CD14-positive monocyte (primary cell): ENCODE data around the gene FOXQ1. TPM values are rescaled to one million over a fixed set of nuclear protein-coding genes. Genes with fewer than 3 reads are reported as not detected.

Experiments
- DNase-seq, 3 donors: peaks; one replicate each; pipeline ENCODE4 v3.0.0-alpha.2; 2011 to 2022
- H2AFZ ChIP-seq: 2 replicates; pipeline ENCODE4 v1.6.0; 2012; ENCODE audit warnings: mild to moderate bottlenecking, low read depth, low read length, inconsistent platforms; ENCODE audit not compliant: insufficient read depth, poor library complexity, severe bottlenecking
- H3K27ac ChIP-seq, 2 donors: 1 replicate in 1 of 2; 2 replicates in 1 of 2; pipeline ENCODE4 v1.5.1; 2012 to 2013; ENCODE audit warnings: low read length in 2 of 2, control low read depth in 1 of 2, inconsistent platforms in 1 of 2, low read depth in 1 of 2, mild to moderate bottlenecking in 1 of 2
- H3K27me3 ChIP-seq, 2 donors: one replicate each; pipeline versions ENCODE4 v1.6.0 to v1.6.1; 2011 to 2013; ENCODE audit warnings: low read length in 2 of 2; ENCODE audit not compliant: control insufficient read depth in 2 of 2, insufficient read depth in 2 of 2
- H3K36me3 ChIP-seq, 2 donors: replicated peaks in 1 of 2; 1 replicate in 1 of 2; 2 replicates in 1 of 2; pipeline versions ENCODE4 v1.5.1 to v1.6.1; 2012 to 2013; ENCODE audit warnings: low read length in 2 of 2, control low read depth in 1 of 2, inconsistent platforms in 1 of 2, mild to moderate bottlenecking in 1 of 2; ENCODE audit not compliant: insufficient read depth in 2 of 2, control insufficient read depth in 1 of 2
- H3K4me1 ChIP-seq, 2 donors: 1 replicate in 1 of 2; 2 replicates in 1 of 2; pipeline versions ENCODE4 v1.5.1 to v1.6.1; 2012 to 2013; ENCODE audit warnings: low read length in 2 of 2, control low read depth in 1 of 2, inconsistent platforms in 1 of 2, mild to moderate bottlenecking in 1 of 2, moderate library complexity in 1 of 2; ENCODE audit not compliant: insufficient read depth in 2 of 2, control insufficient read depth in 1 of 2
- H3K4me2 ChIP-seq: replicated peaks from 2 replicates; pipeline ENCODE3; 2012; ENCODE audit warnings: low read length, moderate library complexity, mild to moderate bottlenecking; ENCODE audit not compliant: poor library complexity, severe bottlenecking; ENCODE audit errors: extremely low read depth
- H3K4me3 ChIP-seq, 3 experiments: fragments of 200-600 bp in 1 of 3; sonication (generic) in 1 of 3; replicated peaks in 1 of 3; 1 replicate in 2 of 3; 2 replicates in 1 of 3; pipeline ENCODE4 v1.5.1; 2011 to 2013; ENCODE audit warnings: low read length in 3 of 3, mild to moderate bottlenecking in 3 of 3, control low read depth in 2 of 3, low read depth in 2 of 3, inconsistent platforms in 1 of 3, moderate library complexity in 1 of 3
- H3K79me2 ChIP-seq: 2 replicates; pipeline ENCODE4 v1.6.0; 2012; ENCODE audit warnings: mild to moderate bottlenecking, control low read depth, inconsistent platforms, low read length, moderate library complexity; ENCODE audit not compliant: insufficient read depth
- H3K9ac ChIP-seq: 2 replicates; pipeline ENCODE4 v1.6.0; 2017; ENCODE audit warnings: low read length, mild to moderate bottlenecking; ENCODE audit not compliant: insufficient read depth, poor library complexity, severe bottlenecking
- H3K9me3 ChIP-seq, 2 donors: replicated peaks in 1 of 2; 1 replicate in 1 of 2; 2 replicates in 1 of 2; pipeline versions ENCODE4 v1.5.1 to v1.6.1; 2012 to 2013; ENCODE audit warnings: low read length in 2 of 2, control low read depth in 1 of 2; ENCODE audit not compliant: control insufficient read depth in 1 of 2, insufficient read depth in 1 of 2
- H4K20me1 ChIP-seq: 2 replicates; pipeline ENCODE4 v1.6.0; 2012; ENCODE audit warnings: mild to moderate bottlenecking, low read length, control low read depth, moderate library complexity; ENCODE audit not compliant: insufficient read depth
- H3K27ac Mint-ChIP-seq, 7 donors: one replicate each; pipeline ENCODE4 v1.8.0; 2020; ENCODE audit warnings: mild to moderate bottlenecking in 7 of 7, mixed read lengths in 7 of 7, moderate library complexity in 6 of 7, inconsistent platforms in 2 of 7
- H3K27me3 Mint-ChIP-seq, 3 donors: one replicate each; pipeline ENCODE4 v1.8.0; 2021 to 2022; ENCODE audit warnings: low read depth in 3 of 3, mild to moderate bottlenecking in 3 of 3, mixed read lengths in 3 of 3, moderate library complexity in 3 of 3, inconsistent platforms in 1 of 3
- H3K36me3 Mint-ChIP-seq, 2 donors: one replicate each; pipeline ENCODE4 v1.8.0; 2020; ENCODE audit warnings: mixed read lengths in 2 of 2, inconsistent platforms in 1 of 2, mild to moderate bottlenecking in 1 of 2
- H3K4me1 Mint-ChIP-seq: one replicate; pipeline ENCODE4 v1.8.0; 2020; ENCODE audit warnings: mild to moderate bottlenecking, mixed read lengths
- H3K4me3 Mint-ChIP-seq, 2 donors: one replicate each; pipeline ENCODE4 v1.8.0; 2020; ENCODE audit warnings: mild to moderate bottlenecking in 2 of 2, mixed read lengths in 2 of 2, moderate library complexity in 1 of 2
- H3K9me3 Mint-ChIP-seq, 7 donors: one replicate each; pipeline ENCODE4 v1.8.0; 2020 to 2022; ENCODE audit warnings: mixed read lengths in 7 of 7, mild to moderate bottlenecking in 6 of 7, moderate library complexity in 6 of 7, inconsistent platforms in 2 of 7
- WGBS: methylation state at CpG from one replicate; pipeline ENCODE4 v1.1.5; 2013; ENCODE audit warnings: missing lambda C conversion rate; ENCODE audit not compliant: insufficient coverage; 5-methylcytosine and 5-hydroxymethylcytosine counted together
- intact Hi-C, 2 donors: fragments of 100-400 bp; cut with micrococcal nuclease; formaldehyde crosslinking; loops; one replicate each; pipeline versions ENCODE4 v1.15.0 to v1.15.1; 2023
- polyA minus RNA-seq: library from RNA; depleted of rRNA, polyadenylated mRNA; stranded (reverse); fragments of >200 nt; gene quantifications from 2 replicates; pipeline ENCODE4 v1.2.3, GENCODE V29; 2012
- polyA plus RNA-seq, 3 donors: library from polyadenylated mRNA; depleted of rRNA in 1 of 3; unstranded in 2 of 3; stranded (reverse) in 1 of 3; fragments of 300-500 nt in 2 of 3; fragments of >200 nt in 1 of 3; fragmentation: Illumina TruSeq in 2 of 3; gene quantifications; 1 replicate in 2 of 3; 2 replicates in 1 of 3; pipeline ENCODE4 v1.2.3, GENCODE V29; 2012 to 2021
- total RNA-seq, 12 experiments: library from RNA in 1 of 12; stranded (reverse) in 1 of 12; fragments of 120-200 nt in 1 of 12; gene quantifications; one replicate each; pipeline ENCODE4 v1.2.4 and lab custom pipeline; 2013 to 2026; ENCODE audit warnings: mixed read lengths in 6 of 12, inconsistent platforms in 1 of 12
- TF ChIP-seq, protein P1 (sequence below): fragments of 200-600 bp; IDR thresholded peaks from one replicate; pipeline ENCODE4 v1.8.0; 2022; ENCODE audit warnings: antibody characterized with exemption, mild to moderate bottlenecking

The FOXQ1 gene, protein sequence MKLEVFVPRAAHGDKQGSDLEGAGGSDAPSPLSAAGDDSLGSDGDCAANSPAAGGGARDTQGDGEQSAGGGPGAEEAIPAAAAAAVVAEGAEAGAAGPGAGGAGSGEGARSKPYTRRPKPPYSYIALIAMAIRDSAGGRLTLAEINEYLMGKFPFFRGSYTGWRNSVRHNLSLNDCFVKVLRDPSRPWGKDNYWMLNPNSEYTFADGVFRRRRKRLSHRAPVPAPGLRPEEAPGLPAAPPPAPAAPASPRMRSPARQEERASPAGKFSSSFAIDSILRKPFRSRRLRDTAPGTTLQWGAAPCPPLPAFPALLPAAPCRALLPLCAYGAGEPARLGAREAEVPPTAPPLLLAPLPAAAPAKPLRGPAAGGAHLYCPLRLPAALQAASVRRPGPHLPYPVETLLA
- total RNA-seq (2013), result not detected
- polyA plus RNA-seq, result under 1 TPM in 1 of 3 donors, not detected in 2; 0.11 TPM
- polyA minus RNA-seq, result 0.08 and 0.14 TPM in 2 replicates
- total RNA-seq (lab: John Stamatoyannopoulos, UW), result 0 to 0.50 (median 0.12) reads per million in 11 experiments

DNA sequence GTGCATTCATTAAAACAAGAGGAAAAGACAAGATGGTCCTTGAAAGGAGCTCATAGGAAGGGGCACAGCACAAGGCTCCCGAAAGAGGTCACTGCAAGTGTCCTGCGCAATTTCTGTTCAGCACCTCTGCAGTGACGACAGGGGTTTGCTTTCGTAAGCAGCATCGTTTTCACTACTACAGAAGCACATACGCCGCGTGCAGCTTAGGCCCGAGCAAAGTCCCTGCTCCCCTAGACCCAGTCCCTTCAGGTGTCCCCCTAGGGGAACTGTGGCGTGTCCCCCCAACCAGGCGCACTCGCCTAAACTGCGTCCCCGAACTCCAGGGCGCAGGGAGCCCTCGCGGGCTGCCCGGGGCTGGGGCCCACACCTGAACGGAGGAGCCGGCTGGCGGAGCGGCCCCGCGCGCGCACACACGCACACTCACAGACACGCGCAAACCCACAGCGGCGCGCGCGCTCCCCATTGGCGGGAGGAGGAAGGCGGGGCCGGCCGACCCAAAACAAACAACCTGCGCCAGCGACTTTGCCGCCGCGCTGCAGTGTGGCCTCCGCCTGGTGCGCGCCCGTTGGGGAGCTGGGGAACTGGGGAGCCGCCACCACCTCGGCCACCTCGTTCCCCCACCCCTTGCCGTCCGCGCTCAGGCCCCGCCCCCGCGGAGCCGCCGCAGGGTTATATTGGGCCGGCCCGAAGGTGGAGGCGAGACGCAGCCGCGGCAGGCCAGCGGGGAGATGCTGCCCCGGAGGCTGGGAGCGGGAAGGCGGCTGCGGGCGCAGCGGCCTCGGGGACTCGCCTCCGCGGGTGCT is at the start of gene FOXQ1:
TSS of gene FOXQ1 (plus strand) at position 699 of the 803 bp plus-strand sequence. CDS start 607 bp downstream, outside the sequence.
- TF ChIP-seq, protein P1, sequence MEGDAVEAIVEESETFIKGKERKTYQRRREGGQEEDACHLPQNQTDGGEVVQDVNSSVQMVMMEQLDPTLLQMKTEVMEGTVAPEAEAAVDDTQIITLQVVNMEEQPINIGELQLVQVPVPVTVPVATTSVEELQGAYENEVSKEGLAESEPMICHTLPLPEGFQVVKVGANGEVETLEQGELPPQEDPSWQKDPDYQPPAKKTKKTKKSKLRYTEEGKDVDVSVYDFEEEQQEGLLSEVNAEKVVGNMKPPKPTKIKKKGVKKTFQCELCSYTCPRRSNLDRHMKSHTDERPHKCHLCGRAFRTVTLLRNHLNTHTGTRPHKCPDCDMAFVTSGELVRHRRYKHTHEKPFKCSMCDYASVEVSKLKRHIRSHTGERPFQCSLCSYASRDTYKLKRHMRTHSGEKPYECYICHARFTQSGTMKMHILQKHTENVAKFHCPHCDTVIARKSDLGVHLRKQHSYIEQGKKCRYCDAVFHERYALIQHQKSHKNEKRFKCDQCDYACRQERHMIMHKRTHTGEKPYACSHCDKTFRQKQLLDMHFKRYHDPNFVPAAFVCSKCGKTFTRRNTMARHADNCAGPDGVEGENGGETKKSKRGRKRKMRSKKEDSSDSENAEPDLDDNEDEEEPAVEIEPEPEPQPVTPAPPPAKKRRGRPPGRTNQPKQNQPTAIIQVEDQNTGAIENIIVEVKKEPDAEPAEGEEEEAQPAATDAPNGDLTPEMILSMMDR, result no peak
- Histone ChIP-seq H3K4me2 (peak within 1 kb of the TSS; percentile 81), H3K79me2 (no peaks in the 10 kb centered on the region), H3K4me3 (peak within 1 kb of the TSS; percentile 7 to 77 (median 31)), H3K9me3 (peaks cover 0 to 25% of the 10 kb centered on the region in 2 donors), H3K36me3 (no peaks in the 10 kb centered on the region), H2AFZ (peak within 1 kb of the TSS; percentile 65), H3K27ac (no peak within 1 kb of the TSS), H3K9ac (peak within 1 kb of the TSS; percentile 40), H4K20me1 (no peaks in the 10 kb centered on the region), H3K27me3 (peaks cover 80 to 87% of the 10 kb centered on the region in 2 donors), H3K4me1 (peaks cover 27 to 42% of the 10 kb centered on the region in 2 donors)
- Mint-ChIP-seq H3K27ac (peak within 1 kb of the TSS in 3 of 7 donors; percentile 68 to 74 (median 72)), H3K36me3 (peaks cover 5 to 16% of the 10 kb centered on the region in 2 donors), H3K4me3 (peak within 1 kb of the TSS; percentile 92 to 99), H3K27me3 (peaks cover 78 to 88% (median 85%) of the 10 kb centered on the region in 3 donors), H3K9me3 (peaks cover 4 to 27% (median 18%) of the 10 kb centered on the region in 7 donors), H3K4me1 (peaks cover 24% of the 10 kb centered on the region)
- intact Hi-C loops, result loop anchor here in 1 of 2 donors (10.0 kb wide), 1 partner anchor 47 kb away; no protein-coding TSS in a partner anchor
- under 1% methylated on average over 69 of the region's 75 CpGs for WGBS
- peak in 2 of 3 donors; percentile 29 to 33 for DNase-seq

DNA sequence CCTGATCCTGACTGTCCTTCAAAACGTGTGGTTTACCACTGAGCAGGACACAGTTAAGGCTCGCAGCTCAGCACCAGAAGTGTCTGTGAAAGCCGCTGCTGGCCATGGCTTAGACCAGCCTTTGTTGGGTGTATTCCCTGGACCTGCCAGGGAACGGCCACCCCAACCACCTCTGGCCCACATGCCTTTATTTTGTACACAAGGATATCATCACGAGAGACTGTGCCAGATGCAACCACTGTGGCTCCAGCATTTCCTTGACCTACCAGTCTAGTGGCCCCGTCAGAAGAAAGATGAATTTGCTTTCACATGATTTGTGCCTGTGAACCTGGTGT is 49.2 kb upstream of the FOXQ1 start:
- H3K4me1 ChIP-seq, result peaks cover 3 to 5% of the 10 kb centered on the region in 2 donors
- no peaks in the 10 kb centered on the region for H3K36me3 ChIP-seq
- no peak overlapping the region for H3K4me3 Mint-ChIP-seq
- no peak overlapping the region for H3K4me2 ChIP-seq
- H3K27ac Mint-ChIP-seq, result no peak overlapping the region
- no peaks in the 10 kb centered on the region for H3K79me2 ChIP-seq
- no peaks in the 10 kb centered on the region for H3K9me3 ChIP-seq
- H2AFZ ChIP-seq, result no peak overlapping the region
- H3K36me3 Mint-ChIP-seq, result no peaks in the 10 kb centered on the region
- no peaks in the 10 kb centered on the region for H4K20me1 ChIP-seq
- TF ChIP-seq, protein P1, result no peak
- DNase-seq, result no peak
- H3K27me3 ChIP-seq, result peaks cover 12 to 41% of the 10 kb centered on the region in 2 donors
- H3K27ac ChIP-seq, result no peak overlapping the region
- no peak overlapping the region for H3K9ac ChIP-seq
- WGBS, result 91% methylated on average over 5 of the region's 6 CpGs
- peaks cover 6 to 19% (median 16%) of the 10 kb centered on the region in 3 donors for H3K27me3 Mint-ChIP-seq
- H3K9me3 Mint-ChIP-seq, result peaks cover 0 to 3% (median 0%) of the 10 kb centered on the region in 7 donors
- intact Hi-C loops, result loop anchor here (2.0 to 10.0 kb wide), 5 partner anchors 52 to 175 kb away; partner anchors contain the start of gene FOXQ1 (in 1 of the 2)
- no peak overlapping the region for H3K4me3 ChIP-seq
- peaks cover 3% of the 10 kb centered on the region for H3K4me1 Mint-ChIP-seq
